ENCODE results near the gene ACSL4. TPM values are rescaled to one million over a fixed set of nuclear protein-coding genes. Genes with fewer than 3 reads are reported as not detected.
"Not testable (repeated sequence)": the region's sequence is repeated elsewhere in the genome, so short reads cannot be mapped to it uniquely, and the experiment has no call there.

Gene ACSL4
- total RNA-seq, 1 donor from 2014 or later: 75.9 TPM

GRCh38 chrX:109637477-109637876 is 95.6 kb downstream of the ACSL4 start:
- not testable (repeated sequence) for H3K9me3 Mint-ChIP-seq, H3K27ac Mint-ChIP-seq, H3K27me3 Mint-ChIP-seq, H3K4me3 Mint-ChIP-seq, DNase-seq
- peaks cover 15% of the 10 kb centered on the region for H3K4me1 Mint-ChIP-seq
- H3K36me3 Mint-ChIP-seq (ENCODE audit: low read depth): peaks cover 24% of the 10 kb centered on the region
- intact Hi-C loops (cut with micrococcal nuclease): loop anchor here (10.0 kb wide), 1 partner anchor 93 kb away; no protein-coding TSS in a partner anchor

- Mint-ChIP-seq H3K27me3 (no peaks in the 10 kb centered on the region), H3K27ac (no peak overlapping the region), H3K9me3 (peaks cover 3% of the 10 kb centered on the region), H3K4me3 (no peak overlapping the region), H3K4me1 (peaks cover 15% of the 10 kb centered on the region), H3K36me3 (ENCODE audit: low read depth) (peaks cover 22% of the 10 kb centered on the region)
- peak; percentile 53 for DNase-seq
- intact Hi-C loops (cut with micrococcal nuclease): loop anchor here (10.0 kb wide), 1 partner anchor 90 kb away; no protein-coding TSS in a partner anchor
Measured at GRCh38 chrX:109635146-109635545, 97.9 kb downstream of the ACSL4 start.

- no peak overlapping the region for H3K4me3 Mint-ChIP-seq
- H3K36me3 Mint-ChIP-seq (ENCODE audit: low read depth): peaks cover 12% of the 10 kb centered on the region
- no peak for DNase-seq
- H3K27me3 Mint-ChIP-seq: no peaks in the 10 kb centered on the region
- no peak overlapping the region for H3K27ac Mint-ChIP-seq
- intact Hi-C loops (cut with micrococcal nuclease): loop anchor here (1.0 to 10.0 kb wide), 2 partner anchors 88 to 148 kb away; no protein-coding TSS in a partner anchor
- H3K4me1 Mint-ChIP-seq: peaks cover 3% of the 10 kb centered on the region
- peaks cover 3% of the 10 kb centered on the region for H3K9me3 Mint-ChIP-seq
Measured at GRCh38 chrX:109632906-109633504, 100.1 kb downstream of the ACSL4 start.

- Mint-ChIP-seq H3K4me1 (peaks cover 6% of the 10 kb centered on the region), H3K27me3 (no peaks in the 10 kb centered on the region), H3K9me3 (no peaks in the 10 kb centered on the region), H3K27ac (no peak overlapping the region), H3K36me3 (ENCODE audit: low read depth) (peaks cover 4% of the 10 kb centered on the region), H3K4me3 (no peak overlapping the region)
- intact Hi-C loops (cut with micrococcal nuclease): no loop called here
- no peak for DNase-seq
Measured at GRCh38 chrX:109629310-109629709, 103.7 kb downstream of the ACSL4 start.

- intact Hi-C loops (cut with micrococcal nuclease): no loop called here
- H3K27ac Mint-ChIP-seq: no peak overlapping the region
- no peaks in the 10 kb centered on the region for H3K27me3 Mint-ChIP-seq
- H3K9me3 Mint-ChIP-seq: no peaks in the 10 kb centered on the region
- no peak for DNase-seq
- H3K36me3 Mint-ChIP-seq (ENCODE audit: low read depth): peaks cover 4% of the 10 kb centered on the region
- H3K4me3 Mint-ChIP-seq: no peak overlapping the region
- H3K4me1 Mint-ChIP-seq: peaks cover 6% of the 10 kb centered on the region
Measured at GRCh38 chrX:109626637-109627036, 106.4 kb downstream of the ACSL4 start.

- Mint-ChIP-seq H3K4me1 (peaks cover 6% of the 10 kb centered on the region), H3K9me3 (no peaks in the 10 kb centered on the region), H3K36me3 (ENCODE audit: low read depth) (peaks cover 4% of the 10 kb centered on the region), H3K27me3 (no peaks in the 10 kb centered on the region), H3K4me3 (no peak within 1 kb of the TSS), H3K27ac (no peak within 1 kb of the TSS)
- intact Hi-C loops (cut with micrococcal nuclease): no loop called here
- no peak for DNase-seq
Measured at GRCh38 chrX:109624641-109625616, 108.1 kb downstream of the ACSL4 start, which contains the start of gene KCNE5. TSS of gene KCNE5 (minus strand) at chrX:109625172. CDS start at chrX:109625020, 152 bp downstream.

GRCh38 chrX:109623997-109624396 is 109.1 kb downstream of the ACSL4 start:
- Mint-ChIP-seq H3K9me3 (no peaks in the 10 kb centered on the region), H3K4me1 (peaks cover 6% of the 10 kb centered on the region), H3K4me3 (no peak overlapping the region), H3K27me3 (no peaks in the 10 kb centered on the region), H3K27ac (no peak overlapping the region), H3K36me3 (ENCODE audit: low read depth) (peaks cover 4% of the 10 kb centered on the region)
- no peak for DNase-seq
- intact Hi-C loops (cut with micrococcal nuclease): no loop called here

- Mint-ChIP-seq H3K27me3 (no peaks in the 10 kb centered on the region), H3K36me3 (ENCODE audit: low read depth) (no peaks in the 10 kb centered on the region), H3K27ac (no peak overlapping the region), H3K4me1 (no peaks in the 10 kb centered on the region), H3K9me3 (no peaks in the 10 kb centered on the region), H3K4me3 (no peak overlapping the region)
- no peak for DNase-seq
- intact Hi-C loops (cut with micrococcal nuclease): no loop called here
Measured at GRCh38 chrX:109622270-109622669, 110.8 kb downstream of the ACSL4 start.

GRCh38 chrX:109619771-109620170 is 113.3 kb downstream of the ACSL4 start:
- no peaks in the 10 kb centered on the region for H3K9me3 Mint-ChIP-seq
- H3K36me3 Mint-ChIP-seq (ENCODE audit: low read depth): no peaks in the 10 kb centered on the region
- H3K4me3 Mint-ChIP-seq: no peak overlapping the region
- H3K27ac Mint-ChIP-seq: no peak overlapping the region
- H3K4me1 Mint-ChIP-seq: no peaks in the 10 kb centered on the region
- no peaks in the 10 kb centered on the region for H3K27me3 Mint-ChIP-seq
- no peak for DNase-seq
- intact Hi-C loops (cut with micrococcal nuclease): no loop called here

- H3K4me1 Mint-ChIP-seq: no peaks in the 10 kb centered on the region
- H3K36me3 Mint-ChIP-seq (ENCODE audit: low read depth): no peaks in the 10 kb centered on the region
- no peaks in the 10 kb centered on the region for H3K27me3 Mint-ChIP-seq
- DNase-seq: no peak
- no peak overlapping the region for H3K27ac Mint-ChIP-seq
- no peak overlapping the region for H3K4me3 Mint-ChIP-seq
- intact Hi-C loops (cut with micrococcal nuclease): no loop called here
- H3K9me3 Mint-ChIP-seq: no peaks in the 10 kb centered on the region
Measured at GRCh38 chrX:109614951-109615350, 118.1 kb downstream of the ACSL4 start.

- H3K9me3 Mint-ChIP-seq: peaks cover 9% of the 10 kb centered on the region
- peaks cover 33% of the 10 kb centered on the region for H3K27me3 Mint-ChIP-seq
- intact Hi-C loops (cut with micrococcal nuclease): no loop called here
- no peaks in the 10 kb centered on the region for H3K4me1 Mint-ChIP-seq
- no peak overlapping the region for H3K4me3 Mint-ChIP-seq
- no peak overlapping the region for H3K27ac Mint-ChIP-seq
- H3K36me3 Mint-ChIP-seq (ENCODE audit: low read depth): no peaks in the 10 kb centered on the region
- DNase-seq: no peak
Measured at GRCh38 chrX:109601486-109601885, 131.6 kb downstream of the ACSL4 start.

- H3K4me1 Mint-ChIP-seq: no peaks in the 10 kb centered on the region
- H3K27ac Mint-ChIP-seq: no peak overlapping the region
- intact Hi-C loops (cut with micrococcal nuclease): no loop called here
- peaks cover 28% of the 10 kb centered on the region for H3K27me3 Mint-ChIP-seq
- no peak overlapping the region for H3K4me3 Mint-ChIP-seq
- no peaks in the 10 kb centered on the region for H3K36me3 Mint-ChIP-seq (ENCODE audit: low read depth)
- no peak for DNase-seq
- no peaks in the 10 kb centered on the region for H3K9me3 Mint-ChIP-seq
Measured at GRCh38 chrX:109600237-109600651, 132.8 kb downstream of the ACSL4 start.

- Mint-ChIP-seq H3K27ac (no peak overlapping the region), H3K36me3 (ENCODE audit: low read depth) (no peaks in the 10 kb centered on the region), H3K4me1 (no peaks in the 10 kb centered on the region), H3K4me3 (no peak overlapping the region), H3K27me3 (peaks cover 10% of the 10 kb centered on the region), H3K9me3 (no peaks in the 10 kb centered on the region)
- DNase-seq: no peak
- intact Hi-C loops (cut with micrococcal nuclease): no loop called here
Measured at GRCh38 chrX:109596015-109596414, 137.0 kb downstream of the ACSL4 start.
